GM12873 (cell line): ENCODE measurements around the gene GMDS.

Source experiments
- CTCF ChIP-seq: IDR thresholded peaks from 2 replicates; pipeline ENCODE4 v1.5.1; 2012; ENCODE audit warnings: low read depth, mild to moderate bottlenecking, moderate library complexity, low read length, control low read depth; ENCODE audit not compliant: insufficient read depth; ENCODE audit errors: missing control alignments

The GMDS gene

GRCh38 chr6:2037237-2037926 is 208.0 kb downstream of the GMDS start:
- TF ChIP-seq CTCF = no peak

- no peak for TF ChIP-seq CTCF
Observed at GRCh38 chr6:2036710-2037023, 208.7 kb downstream of the GMDS start.

- no peak for TF ChIP-seq CTCF
Observed at GRCh38 chr6:2035826-2036709, 209.3 kb downstream of the GMDS start.

- TF ChIP-seq CTCF = no peak
Observed at GRCh38 chr6:2035046-2035445, 210.4 kb downstream of the GMDS start.

GRCh38 chr6:2034256-2034655 is 211.1 kb downstream of the GMDS start:
- TF ChIP-seq CTCF = no peak

- TF ChIP-seq CTCF = no peak
Observed at GRCh38 chr6:2033544-2033943, 211.9 kb downstream of the GMDS start.

- TF ChIP-seq CTCF = no peak
Observed at GRCh38 chr6:2030682-2031244, 214.6 kb downstream of the GMDS start.
